Hepatocyte (in vitro differentiated cells): Measurements from ENCODE around the gene KCNMA1. TPM values are rescaled to one million over a fixed set of nuclear protein-coding genes. Genes with fewer than 3 reads are reported as not detected.

Source experiments
- DNase-seq: peaks from one replicate; pipeline ENCODE4 v3.0.0-alpha.2; 2016; ENCODE audit warnings: low spot score
- H2AFZ ChIP-seq: fragments of 200-600 bp; sonication (generic); 2 replicates; pipeline ENCODE4 v1.6.0; 2016; ENCODE audit warnings: antibody characterized with exemption, mild to moderate bottlenecking
- H3K27ac ChIP-seq: fragments of 200-600 bp; sonication (generic); 2 replicates; pipeline ENCODE4 v1.5.1; 2016; ENCODE audit warnings: mild to moderate bottlenecking
- H3K27me3 ChIP-seq: fragments of 200-600 bp; sonication (generic); 2 replicates; pipeline ENCODE4 v1.6.1; 2016
- H3K36me3 ChIP-seq: fragments of 200-600 bp; sonication (generic); replicated peaks from 2 replicates; pipeline ENCODE4 v1.5.1; 2016; ENCODE audit warnings: low read depth; ENCODE audit not compliant: insufficient read depth
- H3K4me1 ChIP-seq: fragments of 200-600 bp; sonication (generic); 2 replicates; pipeline ENCODE4 v1.5.1; 2016; ENCODE audit warnings: mild to moderate bottlenecking, moderate library complexity; ENCODE audit not compliant: insufficient read depth
- H3K4me2 ChIP-seq: fragments of 200-600 bp; sonication (generic); 2 replicates; pipeline ENCODE4 v1.6.0; 2016
- H3K4me3 ChIP-seq: fragments of 200-600 bp; sonication (generic); 2 replicates; pipeline ENCODE4 v1.5.1; 2016; ENCODE audit warnings: mild to moderate bottlenecking
- H3K79me2 ChIP-seq: fragments of 200-600 bp; sonication (generic); 2 replicates; pipeline ENCODE4 v1.6.0; 2017; ENCODE audit warnings: mild to moderate bottlenecking
- H3K9me2 ChIP-seq: fragments of 200-600 bp; sonication (generic); replicated peaks from 2 replicates; pipeline ENCODE4 v1.6.0; 2017; ENCODE audit warnings: mild to moderate bottlenecking; ENCODE audit not compliant: insufficient read depth
- H3K9me3 ChIP-seq: fragments of 200-600 bp; sonication (generic); 2 replicates; pipeline ENCODE4 v1.5.1; 2016; ENCODE audit warnings: low read depth, mild to moderate bottlenecking
- H4K20me1 ChIP-seq: fragments of 200-600 bp; sonication (generic); 2 replicates; pipeline ENCODE4 v1.6.0; 2016; ENCODE audit warnings: mild to moderate bottlenecking; ENCODE audit not compliant: insufficient read depth, poor library complexity, severe bottlenecking
- EZH2 ChIP-seq: fragments of 200-600 bp; sonication (generic); IDR thresholded peaks from 2 replicates; pipeline ENCODE4 v1.6.1; 2016; ENCODE audit warnings: antibody characterized with exemption, mild to moderate bottlenecking, borderline replicate concordance
- EZH2phosphoT487 ChIP-seq: fragments of 200-600 bp; sonication (generic); IDR thresholded peaks from one replicate; pipeline ENCODE4 v1.6.1; 2018; ENCODE audit warnings: antibody characterized with exemption, mild to moderate bottlenecking, low read depth, moderate library complexity; ENCODE audit not compliant: unreplicated experiment, severe bottlenecking
- WGBS: methylation state at CpG from one replicate; pipeline ENCODE4 v1.1.6; 2016; ENCODE audit warnings: low lambda C conversion rate; ENCODE audit errors: missing lambda C conversion rate; 5-methylcytosine and 5-hydroxymethylcytosine counted together
- polyA plus RNA-seq: library from polyadenylated mRNA; unstranded; fragments of >200 nt; fragmentation: Nextera tagmentation; extraction: Ambion mirVana; gene quantifications from 2 replicates; pipeline ENCODE4 v1.2.1, GENCODE V29; 2016
- total RNA-seq: library from RNA; depleted of rRNA; stranded (reverse); fragments of >200 nt; gene quantifications from 2 replicates; pipeline ENCODE4 v1.2.3, GENCODE V29; 2014
- TF ChIP-seq, protein P1 (sequence below): fragments of 200-600 bp; sonication (generic); IDR thresholded peaks from 2 replicates; pipeline ENCODE4 v1.5.1; 2016; ENCODE audit warnings: antibody characterized with exemption, mild to moderate bottlenecking; ENCODE audit not compliant: poor library complexity

The KCNMA1 gene
- total and polyA plus RNA-seq, 2 experiments from 2014 or later: 42.6 to 73.3 TPM

DNA sequence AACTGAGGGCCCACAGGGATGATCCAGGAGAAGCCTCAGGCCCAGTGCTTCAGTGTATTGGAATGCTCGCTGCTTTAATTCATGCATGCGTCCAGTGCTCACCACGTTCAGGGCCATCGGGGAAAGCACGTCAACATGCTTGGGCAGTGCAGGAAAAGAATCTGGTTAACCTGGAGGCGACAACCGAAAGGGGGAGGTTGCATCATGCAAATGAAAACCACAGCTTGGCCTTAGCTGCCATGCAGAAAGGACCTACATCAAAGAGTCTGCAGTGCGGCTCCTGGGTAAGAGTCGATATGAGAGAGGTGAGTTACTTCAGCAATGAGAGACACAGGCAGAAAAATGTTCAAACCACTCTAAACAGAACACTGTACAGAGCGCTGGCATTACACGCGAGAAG lies 440.1 kb downstream of the KCNMA1 start:
- Histone ChIP-seq H2AFZ (no peak overlapping the region), H3K4me2 (no peak overlapping the region), H3K27ac (no peak overlapping the region), H3K4me3 (no peak overlapping the region), H3K79me2 (no peaks in the 10 kb centered on the region), H3K9me3 (no peaks in the 10 kb centered on the region), H3K4me1 (peaks cover 17% of the 10 kb centered on the region), H3K9me2 (no peaks in the 10 kb centered on the region), H3K27me3 (no peaks in the 10 kb centered on the region), H3K36me3 (no peaks in the 10 kb centered on the region), H4K20me1 (no peaks in the 10 kb centered on the region)
- TF ChIP-seq EZH2phosphoT487 (no peak), EZH2 (no peak)
- TF ChIP-seq, protein P1, sequence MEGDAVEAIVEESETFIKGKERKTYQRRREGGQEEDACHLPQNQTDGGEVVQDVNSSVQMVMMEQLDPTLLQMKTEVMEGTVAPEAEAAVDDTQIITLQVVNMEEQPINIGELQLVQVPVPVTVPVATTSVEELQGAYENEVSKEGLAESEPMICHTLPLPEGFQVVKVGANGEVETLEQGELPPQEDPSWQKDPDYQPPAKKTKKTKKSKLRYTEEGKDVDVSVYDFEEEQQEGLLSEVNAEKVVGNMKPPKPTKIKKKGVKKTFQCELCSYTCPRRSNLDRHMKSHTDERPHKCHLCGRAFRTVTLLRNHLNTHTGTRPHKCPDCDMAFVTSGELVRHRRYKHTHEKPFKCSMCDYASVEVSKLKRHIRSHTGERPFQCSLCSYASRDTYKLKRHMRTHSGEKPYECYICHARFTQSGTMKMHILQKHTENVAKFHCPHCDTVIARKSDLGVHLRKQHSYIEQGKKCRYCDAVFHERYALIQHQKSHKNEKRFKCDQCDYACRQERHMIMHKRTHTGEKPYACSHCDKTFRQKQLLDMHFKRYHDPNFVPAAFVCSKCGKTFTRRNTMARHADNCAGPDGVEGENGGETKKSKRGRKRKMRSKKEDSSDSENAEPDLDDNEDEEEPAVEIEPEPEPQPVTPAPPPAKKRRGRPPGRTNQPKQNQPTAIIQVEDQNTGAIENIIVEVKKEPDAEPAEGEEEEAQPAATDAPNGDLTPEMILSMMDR: no peak
- 87% methylated on average over 12 of the region's 12 CpGs for WGBS
- no peak for DNase-seq

DNA sequence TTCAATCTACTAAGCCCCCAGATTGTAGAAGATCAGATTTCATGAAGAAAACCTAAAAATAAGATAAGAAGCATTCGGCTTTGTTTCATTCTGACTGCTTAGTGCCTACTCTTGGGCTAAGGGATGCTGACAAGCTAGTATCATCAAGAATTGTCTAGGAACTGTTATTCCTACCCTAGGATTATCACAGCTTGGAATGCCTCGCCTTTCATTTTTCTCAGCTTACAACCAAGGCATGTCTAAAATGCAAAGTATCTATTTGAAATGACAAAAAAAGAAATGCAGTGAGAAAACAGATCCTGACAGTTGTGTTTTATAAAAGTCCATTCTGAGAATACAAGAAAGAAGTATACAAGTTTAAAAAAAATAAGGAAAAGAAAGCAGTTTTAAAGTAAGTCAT lies 441.0 kb downstream of the KCNMA1 start:
- Histone ChIP-seq H3K4me1 (peaks cover 11% of the 10 kb centered on the region), H3K9me2 (no peaks in the 10 kb centered on the region), H4K20me1 (no peaks in the 10 kb centered on the region), H3K79me2 (no peaks in the 10 kb centered on the region), H3K9me3 (no peaks in the 10 kb centered on the region), H2AFZ (no peak overlapping the region), H3K36me3 (no peaks in the 10 kb centered on the region), H3K27me3 (no peaks in the 10 kb centered on the region), H3K27ac (no peak overlapping the region), H3K4me3 (no peak overlapping the region), H3K4me2 (no peak overlapping the region)
- 72% methylated on average over 2 of the region's 2 CpGs for WGBS
- TF ChIP-seq, protein P1: no peak
- no peak for TF ChIP-seq EZH2
- no peak for TF ChIP-seq EZH2phosphoT487
- DNase-seq: no peak

DNA sequence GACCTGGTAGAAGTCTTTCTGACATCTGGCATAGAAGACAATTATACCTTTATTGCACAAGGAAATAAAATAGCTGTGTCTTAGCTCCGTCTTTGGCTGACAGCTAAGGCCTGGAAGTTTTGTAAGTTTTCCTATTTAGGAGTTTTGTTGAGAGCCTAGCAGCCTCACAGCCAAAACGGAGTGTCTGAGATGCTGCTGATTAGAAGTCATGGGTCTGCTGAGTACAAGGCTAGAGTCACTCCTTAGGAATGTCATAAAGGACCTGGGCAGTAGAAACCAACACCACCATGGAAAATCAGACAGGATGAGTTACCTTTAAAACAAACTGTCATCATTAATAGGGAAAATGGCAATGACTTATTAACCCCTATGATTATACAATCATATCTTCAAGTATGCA lies 442.5 kb downstream of the KCNMA1 start:
- Histone ChIP-seq H3K4me3 (no peak overlapping the region), H3K9me3 (no peaks in the 10 kb centered on the region), H3K27me3 (no peaks in the 10 kb centered on the region), H4K20me1 (no peaks in the 10 kb centered on the region), H3K4me1 (peaks cover 4% of the 10 kb centered on the region), H3K27ac (peak overlapping the region; percentile 38), H3K9me2 (no peaks in the 10 kb centered on the region), H3K36me3 (no peaks in the 10 kb centered on the region), H2AFZ (no peak overlapping the region), H3K4me2 (no peak overlapping the region), H3K79me2 (no peaks in the 10 kb centered on the region)
- TF ChIP-seq, protein P1: no peak
- TF ChIP-seq EZH2: no peak
- no peak for TF ChIP-seq EZH2phosphoT487
- 38% methylated on average over 2 of the region's 2 CpGs for WGBS
- DNase-seq: peak; percentile 35

DNA sequence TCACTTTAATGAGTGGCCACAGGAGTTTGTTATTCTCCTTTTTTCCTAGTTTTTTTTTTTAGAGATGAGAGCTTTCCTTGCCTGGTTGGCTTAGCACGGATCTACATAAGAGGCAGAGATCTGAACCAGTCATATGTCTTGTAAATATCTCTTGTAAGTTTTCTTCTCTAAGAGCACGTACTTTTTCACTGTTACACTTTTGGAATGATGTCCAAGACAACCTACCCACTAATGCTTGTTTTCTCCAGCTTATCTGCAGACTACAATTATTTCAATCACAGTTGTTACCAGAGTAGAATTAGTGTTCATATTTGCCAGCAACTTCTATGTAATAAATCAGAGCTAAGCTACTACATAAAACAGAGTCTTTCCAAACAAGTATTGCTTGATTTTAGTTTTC lies 444.6 kb downstream of the KCNMA1 start:
- 43% methylated on average over 2 of the region's 2 CpGs for WGBS
- H3K79me2 ChIP-seq: no peaks in the 10 kb centered on the region
- H2AFZ ChIP-seq: no peak overlapping the region
- no peaks in the 10 kb centered on the region for H3K9me2 ChIP-seq
- H3K36me3 ChIP-seq: no peaks in the 10 kb centered on the region
- H3K27me3 ChIP-seq: no peaks in the 10 kb centered on the region
- H3K4me2 ChIP-seq: no peak overlapping the region
- no peak overlapping the region for H3K4me3 ChIP-seq
- H3K27ac ChIP-seq: no peak overlapping the region
- TF ChIP-seq EZH2: no peak
- TF ChIP-seq, protein P1: no peak
- no peak for TF ChIP-seq EZH2phosphoT487
- DNase-seq: no peak
- H3K4me1 ChIP-seq: peaks cover 4% of the 10 kb centered on the region
- no peaks in the 10 kb centered on the region for H4K20me1 ChIP-seq
- no peaks in the 10 kb centered on the region for H3K9me3 ChIP-seq
